CD4-positive, alpha-beta T cell (primary cell): ENCODE measurements around the gene GPR137. TPM values are rescaled to one million over a fixed set of nuclear protein-coding genes. Genes with fewer than 3 reads are reported as not detected.

ENCODE experiments used
- ATAC-seq: fragments of 200-7000 bp; cut with Tn5 transposase; one replicate; pipeline ENCODE4 v1.10.0; 2022; ENCODE audit warnings: mild to moderate bottlenecking; ENCODE audit not compliant: poor library complexity
- CTCF ChIA-PET: fragments of 350-600 bp; sonication (Branson Sonifier 250); formaldehyde crosslinking; loops from one replicate; lab custom pipeline; 2021; ENCODE audit warnings: antibody characterized with exemption, inconsistent platforms; lab: Charles Lee
- POLR2A ChIA-PET: fragments of 350-600 bp; sonication (Branson Sonifier 250); formaldehyde crosslinking; loops from one replicate; lab custom pipeline; 2021; ENCODE audit warnings: antibody characterized with exemption, inconsistent platforms; lab: Charles Lee
- DNase-seq, 14 experiments: peaks; one replicate each; pipeline ENCODE4 v3.0.0-alpha.2; 2013 to 2020; ENCODE audit warnings: mixed read lengths in 2 of 14
- H3K27ac ChIP-seq, 2 donors: one replicate each; pipeline versions ENCODE4 v1.5.1 to v1.7.0; 2013; ENCODE audit warnings: low read length in 2 of 2, low read depth in 1 of 2, mild to moderate bottlenecking in 1 of 2
- H3K27me3 ChIP-seq, 2 experiments: 1 replicate in 1 of 2; 2 replicates in 1 of 2; pipeline versions ENCODE4 v1.6.1 to v1.7.0; 2013; ENCODE audit warnings: low read length in 2 of 2, control low read depth in 1 of 2, mild to moderate bottlenecking in 1 of 2, moderate library complexity in 1 of 2; ENCODE audit not compliant: insufficient read depth in 2 of 2, control insufficient read depth in 1 of 2
- H3K36me3 ChIP-seq: one replicate; pipeline ENCODE4 v1.6.1; 2013; ENCODE audit warnings: low read length, control low read depth; ENCODE audit not compliant: insufficient read depth
- H3K4me1 ChIP-seq: one replicate; pipeline ENCODE4 v1.6.1; 2013; ENCODE audit warnings: low read length, control low read depth; ENCODE audit not compliant: insufficient read depth
- H3K4me3 ChIP-seq: one replicate; pipeline ENCODE4 v1.5.1; 2013; ENCODE audit warnings: mild to moderate bottlenecking, low read length, moderate library complexity
- H3K9me3 ChIP-seq, 2 experiments: 1 replicate in 1 of 2; 2 replicates in 1 of 2; pipeline versions ENCODE4 v1.6.1 to v1.7.0; 2013; ENCODE audit warnings: low read length in 2 of 2, mild to moderate bottlenecking in 2 of 2, control low read depth in 1 of 2, moderate library complexity in 1 of 2; ENCODE audit not compliant: control insufficient read depth in 1 of 2, insufficient read depth in 1 of 2
- H3K27ac Mint-ChIP-seq: one replicate; pipeline ENCODE4 v1.8.0; 2020; ENCODE audit warnings: mixed read lengths
- H3K27me3 Mint-ChIP-seq: one replicate; pipeline ENCODE4 v1.8.0; 2021; ENCODE audit warnings: mixed read lengths
- H3K36me3 Mint-ChIP-seq: one replicate; pipeline ENCODE4 v1.8.0; 2021; ENCODE audit warnings: low read depth, mixed read lengths
- H3K4me1 Mint-ChIP-seq: one replicate; pipeline ENCODE4 v1.8.0; 2021; ENCODE audit warnings: low read depth, mixed read lengths
- H3K4me3 Mint-ChIP-seq: one replicate; pipeline ENCODE4 v1.8.0; 2020; ENCODE audit warnings: mild to moderate bottlenecking, mixed read lengths
- H3K9me3 Mint-ChIP-seq: one replicate; pipeline ENCODE4 v1.8.0; 2020; ENCODE audit warnings: mixed read lengths
- intact Hi-C, 2 experiments: fragments of 100-400 bp; cut with DNase I in 1 of 2; cut with micrococcal nuclease in 1 of 2; formaldehyde crosslinking; loops; one replicate each; pipeline versions ENCODE4 v1.15.1 to v1.9.0; 2023 to 2025; cut with DNase I, micrococcal nuclease
- total RNA-seq, 174 experiments: library from RNA in 2 of 174; stranded (reverse) in 2 of 174; gene quantifications; one replicate each; pipeline ENCODE4 v1.2.3 and lab custom pipeline; 2021 to 2026
- TF ChIP-seq, protein P1 (sequence below): fragments of 200-600 bp; IDR thresholded peaks from one replicate; pipeline ENCODE4 v1.8.0; 2022; ENCODE audit warnings: antibody characterized with exemption, mild to moderate bottlenecking

Gene GPR137
- total RNA-seq, 2 experiments from 2014 or later, result 13.8 to 16.6 TPM

DNA sequence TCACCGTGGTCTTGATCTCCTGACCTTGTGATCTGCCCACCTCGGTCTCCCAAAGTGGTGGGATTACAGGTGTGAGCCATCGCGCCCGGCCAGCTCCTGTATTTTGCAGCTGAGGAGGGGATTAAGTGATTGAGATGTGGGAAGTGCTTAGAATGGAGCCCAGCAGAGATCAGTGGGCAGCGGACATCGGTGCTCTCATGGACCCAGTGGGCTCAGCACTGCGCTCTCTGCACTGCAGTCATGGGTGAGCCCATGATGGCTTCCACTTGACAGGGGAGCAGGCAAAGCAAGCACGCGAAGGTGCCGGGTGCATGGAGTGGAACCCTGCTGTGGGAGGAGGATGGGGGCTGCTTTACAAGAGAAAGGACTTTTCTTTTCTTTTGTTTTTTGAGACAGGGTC lies 45.2 kb downstream of the GPR137 start:
- TF ChIP-seq, protein P1, sequence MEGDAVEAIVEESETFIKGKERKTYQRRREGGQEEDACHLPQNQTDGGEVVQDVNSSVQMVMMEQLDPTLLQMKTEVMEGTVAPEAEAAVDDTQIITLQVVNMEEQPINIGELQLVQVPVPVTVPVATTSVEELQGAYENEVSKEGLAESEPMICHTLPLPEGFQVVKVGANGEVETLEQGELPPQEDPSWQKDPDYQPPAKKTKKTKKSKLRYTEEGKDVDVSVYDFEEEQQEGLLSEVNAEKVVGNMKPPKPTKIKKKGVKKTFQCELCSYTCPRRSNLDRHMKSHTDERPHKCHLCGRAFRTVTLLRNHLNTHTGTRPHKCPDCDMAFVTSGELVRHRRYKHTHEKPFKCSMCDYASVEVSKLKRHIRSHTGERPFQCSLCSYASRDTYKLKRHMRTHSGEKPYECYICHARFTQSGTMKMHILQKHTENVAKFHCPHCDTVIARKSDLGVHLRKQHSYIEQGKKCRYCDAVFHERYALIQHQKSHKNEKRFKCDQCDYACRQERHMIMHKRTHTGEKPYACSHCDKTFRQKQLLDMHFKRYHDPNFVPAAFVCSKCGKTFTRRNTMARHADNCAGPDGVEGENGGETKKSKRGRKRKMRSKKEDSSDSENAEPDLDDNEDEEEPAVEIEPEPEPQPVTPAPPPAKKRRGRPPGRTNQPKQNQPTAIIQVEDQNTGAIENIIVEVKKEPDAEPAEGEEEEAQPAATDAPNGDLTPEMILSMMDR, result no peak
- POLR2A ChIA-PET, result interaction anchor here (0.7 to 2.3 kb wide), 2 partner anchors 13 to 27 kb away, joined by 3 to 23 read pairs; partner anchors contain the start of genes PRDX5 and TRMT112
- no peaks in the 10 kb centered on the region for H3K27me3 Mint-ChIP-seq
- Histone ChIP-seq H3K36me3 (no peaks in the 10 kb centered on the region), H3K4me1 (peaks cover 10% of the 10 kb centered on the region), H3K27me3 (no peaks in the 10 kb centered on the region), H3K4me3 (no peak overlapping the region), H3K27ac (no peak overlapping the region), H3K9me3 (no peaks in the 10 kb centered on the region)
- H3K4me3 Mint-ChIP-seq, result no peak overlapping the region
- H3K4me1 Mint-ChIP-seq, result peaks cover 9% of the 10 kb centered on the region
- CTCF ChIA-PET, result interaction anchor here (0.7 to 1.8 kb wide), 8 partner anchors 10 to 374 kb away, joined by 3 to 39 read pairs (median 4); partner anchors contain the start of genes CCDC88B, ESRRA, PRDX5 and STIP1
- H3K27ac Mint-ChIP-seq, result no peak overlapping the region
- DNase-seq (no peak), ATAC-seq (no peak)
- H3K36me3 Mint-ChIP-seq, result peaks cover 4% of the 10 kb centered on the region
- intact Hi-C loops, result no loop called here
- no peaks in the 10 kb centered on the region for H3K9me3 Mint-ChIP-seq

GRCh38 chr11:64331569-64332371 lies 46.1 kb downstream of the GPR137 start:
- no peak overlapping the region for H3K27ac ChIP-seq
- H3K27ac Mint-ChIP-seq, result peak overlapping the region; percentile 13
- H3K27me3 ChIP-seq, result no peaks in the 10 kb centered on the region
- CTCF ChIA-PET, result interaction anchor here (0.7 to 1.8 kb wide), 12 partner anchors 9 to 373 kb away, joined by 3 to 39 read pairs (median 4); partner anchors contain the start of genes CCDC88B, ESRRA, PRDX5 and STIP1
- POLR2A ChIA-PET, result interaction anchor here (0.7 to 2.3 kb wide), 2 partner anchors 14 to 27 kb away, joined by 3 to 23 read pairs; partner anchors contain the start of genes PRDX5 and TRMT112
- intact Hi-C loops, result no loop called here
- H3K36me3 Mint-ChIP-seq, result peaks cover 4% of the 10 kb centered on the region
- H3K36me3 ChIP-seq, result no peaks in the 10 kb centered on the region
- peaks cover 10% of the 10 kb centered on the region for H3K4me1 ChIP-seq
- ATAC-seq (peak; percentile 93), DNase-seq (peak; percentile 41 to 86 (median 58))
- no peaks in the 10 kb centered on the region for H3K27me3 Mint-ChIP-seq
- TF ChIP-seq, protein P1, result peak; percentile 8
- no peaks in the 10 kb centered on the region for H3K9me3 Mint-ChIP-seq
- H3K4me1 Mint-ChIP-seq, result peaks cover 9% of the 10 kb centered on the region
- H3K4me3 ChIP-seq, result no peak overlapping the region
- H3K4me3 Mint-ChIP-seq, result no peak overlapping the region
- H3K9me3 ChIP-seq, result no peaks in the 10 kb centered on the region

DNA sequence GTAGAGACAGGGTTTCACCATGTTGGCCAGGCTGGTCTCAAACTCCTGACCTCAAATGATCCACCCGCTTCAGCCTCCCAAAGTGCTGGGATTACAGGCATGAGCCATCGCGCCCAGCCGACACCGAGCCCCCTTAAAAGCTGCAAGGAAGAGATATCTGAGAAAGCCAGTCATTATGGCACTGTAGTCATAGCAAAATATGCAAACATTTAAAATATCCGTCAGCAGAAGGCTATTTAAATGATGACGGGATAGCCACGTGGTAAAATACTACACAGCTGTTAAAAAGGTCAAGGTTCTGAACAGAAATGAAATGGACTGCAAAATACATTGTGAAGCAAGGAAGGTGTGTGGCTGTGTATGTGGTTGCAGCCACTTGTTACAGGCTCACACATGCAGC lies 47.9 kb downstream of the GPR137 start:
- Mint-ChIP-seq H3K4me1 (peaks cover 20% of the 10 kb centered on the region), H3K27me3 (no peaks in the 10 kb centered on the region), H3K36me3 (peaks cover 14% of the 10 kb centered on the region), H3K27ac (no peak overlapping the region), H3K9me3 (no peaks in the 10 kb centered on the region), H3K4me3 (no peak overlapping the region)
- H3K4me3 ChIP-seq, result no peak overlapping the region
- DNase-seq (no peak), ATAC-seq (no peak)
- H3K27ac ChIP-seq, result no peak overlapping the region
- ChIA-PET POLR2A (no interaction called here), CTCF (interaction anchor here (1.7 kb wide), 1 partner anchor 9 kb away, joined by 5 read pairs; no protein-coding TSS in a partner anchor)
- TF ChIP-seq, protein P1, result no peak
- H3K27me3 ChIP-seq, result no peaks in the 10 kb centered on the region
- intact Hi-C loops, result no loop called here
- H3K9me3 ChIP-seq, result no peaks in the 10 kb centered on the region
- H3K36me3 ChIP-seq, result peaks cover 11% of the 10 kb centered on the region
- H3K4me1 ChIP-seq, result peaks cover 10% of the 10 kb centered on the region
